Activated T-cell treated with anti-CD3 and anti-CD28 coated beads for 1 hour (primary cell): ENCODE results near the gene NUP98.

Experiments
- DNase-seq: peaks from one replicate; pipeline ENCODE4 v3.0.0-alpha.2; 2020; ENCODE audit warnings: low read depth

The NUP98 gene

DNA sequence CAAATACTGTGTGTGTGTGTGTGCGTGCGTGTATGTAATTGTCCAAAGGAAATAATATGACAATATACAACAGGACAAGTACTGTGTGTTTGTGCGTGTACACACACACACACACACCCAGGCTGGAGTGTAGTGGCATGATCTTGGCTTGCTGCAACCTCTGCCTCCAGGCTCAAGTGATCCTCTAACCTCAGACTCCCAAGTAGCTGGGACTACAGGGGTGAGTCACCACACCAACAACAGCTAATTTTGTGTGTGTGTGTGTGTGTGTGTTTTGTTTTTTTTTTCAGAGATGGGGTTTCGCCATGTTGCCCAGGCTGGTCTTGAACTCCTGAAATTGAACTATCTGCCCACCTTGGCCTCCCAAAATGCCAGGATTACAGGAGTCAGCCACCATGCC, 61.5 kb downstream of the NUP98 start:
- DNase-seq: no peak

DNA sequence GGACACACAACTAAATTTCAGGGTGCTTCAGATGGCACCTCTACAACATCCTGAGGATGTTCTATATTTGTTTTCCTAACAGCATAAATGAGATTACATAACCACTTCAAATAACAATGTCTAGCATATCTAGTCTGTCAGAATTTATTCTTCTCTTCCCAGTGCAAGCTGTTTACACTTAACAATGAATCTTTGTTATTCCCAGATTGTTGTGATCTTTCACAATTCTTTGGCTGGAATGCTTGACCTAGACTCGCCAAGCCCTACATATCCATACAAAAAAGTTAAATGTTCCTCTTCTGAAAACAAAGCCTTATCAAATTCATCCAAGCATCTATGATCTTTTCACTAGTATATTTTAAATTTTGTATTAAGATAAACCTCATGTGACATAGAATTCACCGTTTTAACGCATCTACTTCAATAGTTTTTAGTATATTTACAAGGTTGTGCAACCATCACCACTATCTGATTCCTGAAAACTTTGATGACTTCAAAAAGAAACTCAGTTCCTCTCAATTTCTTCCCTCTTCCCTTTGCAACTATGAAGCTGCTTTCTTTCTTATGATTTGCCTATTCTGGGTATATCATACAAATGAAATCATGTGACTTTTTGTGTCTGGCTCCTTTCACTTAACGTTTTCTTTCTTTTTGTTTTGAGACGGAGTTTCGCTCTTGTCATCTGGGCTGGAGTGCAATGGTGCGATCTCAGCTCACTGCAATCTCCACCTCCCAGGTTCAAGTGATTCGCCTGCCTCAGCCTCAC, 64.5 kb downstream of the NUP98 start:
- no peak for DNase-seq

DNA sequence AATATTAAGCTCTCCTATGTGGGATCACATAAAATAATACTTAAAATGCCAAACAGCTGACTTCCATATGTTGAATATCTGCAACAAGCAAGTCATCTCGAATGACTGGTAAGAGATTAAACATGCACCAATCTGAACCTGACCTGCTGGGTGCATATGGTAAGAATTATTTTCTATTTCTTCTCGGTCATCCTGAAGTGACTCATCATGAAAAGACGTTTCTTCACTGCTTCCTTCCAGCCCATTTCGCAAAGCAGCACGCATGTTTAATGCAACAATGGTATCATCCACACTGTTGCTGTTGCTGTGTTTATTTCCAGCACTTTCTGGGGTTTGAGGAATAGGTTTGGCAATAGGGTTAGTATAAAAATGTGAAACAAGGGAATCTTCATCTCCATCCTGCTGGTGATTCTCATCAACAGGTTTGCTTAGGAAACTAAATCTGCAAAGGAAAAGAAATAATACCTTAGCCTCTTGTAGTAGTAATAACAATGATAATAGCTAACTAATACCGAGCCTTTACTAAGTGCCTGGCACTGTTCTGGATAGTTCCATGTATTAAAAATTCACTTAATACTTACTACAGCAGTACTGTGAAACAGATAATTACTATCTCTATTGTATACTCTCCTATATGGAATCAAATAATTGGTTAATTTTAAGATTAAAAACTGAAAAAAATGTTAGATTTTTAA, 74.2 kb downstream of the NUP98 start:
- DNase-seq: no peak

GRCh38 chr11:3722100-3722499, 75.3 kb downstream of the NUP98 start:
- no peak for DNase-seq

DNA sequence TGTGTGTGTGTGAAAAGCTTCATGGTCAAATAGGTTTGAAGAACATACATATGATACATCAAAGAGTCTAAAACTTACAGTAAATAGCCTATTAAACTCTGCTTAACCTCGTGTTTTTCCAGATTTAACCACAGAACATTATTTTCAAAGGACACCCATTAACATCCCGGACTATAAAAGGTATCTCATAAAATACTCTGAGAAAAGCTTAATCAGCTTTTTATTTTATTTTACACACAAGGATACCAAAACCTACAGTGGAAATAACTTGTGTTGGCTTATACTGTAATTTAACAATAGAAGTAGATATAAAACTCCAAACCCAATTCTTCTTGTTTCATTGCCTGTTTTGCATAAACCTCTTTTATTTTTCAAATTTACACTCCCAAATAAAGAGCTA, 76.4 kb downstream of the NUP98 start:
- DNase-seq: no peak

DNA sequence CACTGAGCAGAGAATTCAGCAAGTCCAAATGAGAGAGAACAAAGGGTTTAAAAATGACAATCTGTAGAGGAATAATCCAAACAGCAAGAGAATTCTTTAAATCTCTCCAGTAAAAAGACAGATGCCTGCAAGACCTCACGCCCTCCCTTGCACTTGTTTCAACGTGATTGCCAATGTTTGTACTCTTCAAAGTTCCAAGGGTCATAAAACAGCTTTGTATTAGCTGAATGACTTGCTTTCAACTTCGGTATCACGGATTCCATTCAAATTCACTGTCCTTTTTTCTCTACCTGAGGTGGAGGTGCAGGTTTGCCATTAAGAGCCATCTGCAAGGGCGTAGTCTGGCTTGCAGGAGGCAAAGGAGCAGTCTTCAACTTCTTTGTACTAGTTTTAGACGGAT, 85.1 kb downstream of the NUP98 start:
- DNase-seq: no peak

GRCh38 chr11:3710485-3711259, 86.7 kb downstream of the NUP98 start:
- DNase-seq: no peak

GRCh38 chr11:3709977-3710376, 87.4 kb downstream of the NUP98 start:
- DNase-seq: no peak

DNA sequence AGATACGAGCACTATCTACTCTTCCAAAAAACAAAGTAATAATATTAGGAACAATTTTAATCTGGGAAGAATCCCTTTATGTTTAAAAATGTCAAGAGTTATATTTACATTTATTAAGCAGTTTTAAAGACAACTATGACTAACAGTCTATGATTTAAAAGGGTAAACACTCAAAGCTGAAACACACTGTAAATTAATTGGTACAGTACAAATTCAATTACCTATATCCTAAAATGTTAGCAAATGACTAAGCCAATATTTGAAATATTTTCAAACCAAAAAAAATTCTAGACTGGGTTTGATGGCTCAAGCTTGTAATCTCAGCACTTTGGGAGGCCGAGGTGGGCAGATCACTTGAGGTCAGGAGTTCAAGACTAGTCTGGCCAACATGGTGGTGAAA, 90.2 kb downstream of the NUP98 start:
- DNase-seq: no peak

GRCh38 chr11:3703383-3703782, 94.0 kb downstream of the NUP98 start:
- DNase-seq: no peak

- DNase-seq: no peak
Observed at GRCh38 chr11:3700910-3701309, 96.4 kb downstream of the NUP98 start.

DNA sequence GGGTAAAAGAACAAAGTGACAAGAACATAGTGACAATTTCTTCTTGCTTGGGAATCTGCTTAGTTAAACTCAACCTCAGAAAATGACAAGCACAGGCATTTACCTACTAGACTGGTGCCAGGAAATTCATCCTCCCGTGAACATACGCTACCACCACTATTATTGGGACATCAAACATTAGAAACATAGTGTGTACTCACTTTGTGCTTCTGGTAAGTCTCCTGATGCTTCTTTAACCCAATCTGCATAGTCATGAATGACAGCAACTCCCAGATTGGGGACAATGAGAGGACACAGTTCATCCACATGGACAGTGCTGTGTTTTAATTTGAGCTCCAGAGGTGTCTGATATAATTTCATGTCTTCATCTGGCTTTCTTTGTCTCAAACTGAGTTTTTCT, 96.9 kb downstream of the NUP98 start:
- DNase-seq: no peak

GRCh38 chr11:3686751-3687150, 110.6 kb downstream of the NUP98 start:
- DNase-seq: no peak

DNA sequence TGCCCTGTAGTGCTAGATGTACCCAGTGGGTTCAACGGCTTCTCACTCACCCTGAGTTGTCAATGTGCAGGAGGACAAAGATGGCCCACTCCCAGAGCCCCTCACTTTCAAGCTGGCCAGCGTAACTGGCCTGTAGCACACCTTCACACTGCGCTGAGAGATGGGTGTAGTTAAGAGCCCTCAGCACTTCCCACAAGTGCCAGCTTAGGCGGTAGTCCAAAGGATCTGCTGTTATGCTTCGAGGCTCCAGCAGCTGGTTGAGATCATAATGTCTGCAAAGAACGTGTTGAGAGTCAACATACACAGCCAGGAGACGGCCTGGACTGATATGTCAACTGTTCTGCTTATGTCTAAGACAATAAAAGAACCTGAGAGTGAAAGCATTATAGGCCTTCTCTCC, 111.4 kb downstream of the NUP98 start:
- no peak for DNase-seq

- DNase-seq: no peak
Observed at GRCh38 chr11:3684819-3685172, 112.6 kb downstream of the NUP98 start.

- DNase-seq: no peak
Observed at GRCh38 chr11:3684129-3684818, 113.1 kb downstream of the NUP98 start.

DNA sequence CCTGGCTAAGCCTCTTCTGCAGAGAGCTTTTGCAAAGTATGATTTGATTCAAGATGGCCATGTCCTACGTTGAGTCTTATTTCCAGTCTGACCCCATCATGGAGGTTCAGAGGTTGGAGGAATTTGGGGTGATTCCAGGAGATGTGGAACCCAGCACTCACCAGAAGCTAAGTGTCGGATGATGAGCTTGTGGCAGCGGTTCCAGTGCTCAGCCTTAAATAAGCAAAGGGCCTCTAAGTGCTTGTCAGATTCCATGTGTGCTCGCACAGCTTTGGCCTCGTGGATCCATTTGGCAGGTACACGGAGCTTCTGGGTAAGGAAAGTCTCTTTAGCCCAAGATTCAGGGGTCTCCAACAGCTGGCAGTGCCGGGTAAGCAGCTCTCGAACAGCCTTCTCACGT, 114.3 kb downstream of the NUP98 start:
- DNase-seq: no peak

GRCh38 chr11:3679077-3679476, 118.3 kb downstream of the NUP98 start:
- no peak for DNase-seq

DNA sequence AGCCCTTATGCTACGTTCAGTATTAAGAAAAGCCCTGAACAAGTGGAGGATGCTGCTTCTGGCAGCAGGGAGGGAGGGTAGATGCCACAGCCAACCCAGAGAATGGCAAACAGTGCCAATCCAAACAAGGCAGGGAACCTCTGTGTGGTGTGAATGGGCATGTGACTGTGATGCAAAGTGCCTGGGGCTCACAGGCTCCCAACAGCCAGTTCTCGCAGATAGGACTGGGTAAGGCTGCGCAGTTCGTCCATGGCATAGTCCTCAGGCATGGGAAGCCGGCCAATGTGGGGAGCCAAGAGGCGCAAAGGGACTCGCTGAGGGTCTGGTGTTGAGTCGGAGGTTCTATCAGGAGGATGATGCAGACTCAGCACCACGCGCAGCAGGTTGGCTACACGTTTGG, 121.4 kb downstream of the NUP98 start:
- DNase-seq: no peak

DNA sequence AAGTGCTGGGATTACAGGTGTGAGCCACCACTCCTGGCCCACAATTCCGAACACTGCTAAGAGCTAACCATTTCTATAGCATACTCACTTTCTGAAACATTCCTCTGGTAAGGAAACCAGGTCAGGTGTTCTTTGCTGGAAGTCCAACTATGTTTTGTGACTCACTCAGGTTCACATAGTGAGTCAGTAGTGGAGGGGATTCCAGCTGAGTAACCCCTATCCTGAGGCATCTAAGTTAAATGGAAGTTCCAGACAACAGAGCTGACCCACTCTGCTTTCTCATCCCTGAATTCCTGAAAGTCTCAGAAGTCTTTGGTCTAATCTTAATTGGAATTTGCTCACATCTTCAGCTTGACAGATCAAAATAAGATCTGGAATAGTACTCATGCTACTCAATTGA, 123.2 kb downstream of the NUP98 start:
- DNase-seq: no peak

GRCh38 chr11:3671334-3672254, 125.8 kb downstream of the NUP98 start, which contains the start of gene CHRNA10:
Gene CHRNA10 (minus strand): TSS chr11:3671384. CDS start chr11:3671312, 72 bp downstream.
- DNase-seq: no peak
